Limb (tissue), 2 donors: ENCODE data around the gene GABARAP.

Experiments used
- DNase-seq, 2 donors: peaks; one replicate each; pipeline ENCODE4 v3.0.0-alpha.2; 2016; ENCODE audit errors: extremely low spot score in 2 of 2

Gene GABARAP

GRCh38 chr17:7222093-7222971 lies 19.9 kb downstream of the GABARAP start:
- DNase-seq: no peak

GRCh38 chr17:7221278-7222092 lies 20.8 kb downstream of the GABARAP start:
- DNase-seq: no peak

GRCh38 chr17:7220593-7221277 lies 21.5 kb downstream of the GABARAP start:
- peak in 1 of 2 donors; percentile 61 for DNase-seq

GRCh38 chr17:7219812-7220592 lies 22.2 kb downstream of the GABARAP start, which contains the start of the genes ACADVL and DLG4:
Gene ACADVL, plus strand, starts transcription at chr17:7219938. Its CDS starts 47 bp downstream, at chr17:7219985.
Gene DLG4, minus strand, starts transcription at chr17:7219836.
- peak; percentile 91 to 92 for DNase-seq

GRCh38 chr17:7219229-7219811 lies 22.9 kb downstream of the GABARAP start:
- DNase-seq: no peak

GRCh38 chr17:7218758-7219157 lies 23.5 kb downstream of the GABARAP start:
- DNase-seq: no peak

GRCh38 chr17:7218166-7218565 lies 24.1 kb downstream of the GABARAP start:
- DNase-seq: no peak

- DNase-seq: peak; percentile 84 to 88
Measured at GRCh38 chr17:7217113-7217987, 24.9 kb downstream of the GABARAP start.

GRCh38 chr17:7216242-7217112 lies 25.8 kb downstream of the GABARAP start:
- DNase-seq: no peak

- peak; percentile 43 to 68 for DNase-seq
Measured at GRCh38 chr17:7215652-7216180, 26.5 kb downstream of the GABARAP start.

- no peak for DNase-seq
Measured at GRCh38 chr17:7215136-7215638, 27.1 kb downstream of the GABARAP start.

GRCh38 chr17:7214300-7215135 lies 27.7 kb downstream of the GABARAP start:
- peak; percentile 98 to 100 for DNase-seq

- DNase-seq: peak; percentile 91 to 94
Measured at GRCh38 chr17:7213895-7214299, 28.4 kb downstream of the GABARAP start.

GRCh38 chr17:7211491-7212273 lies 30.6 kb downstream of the GABARAP start:
- peak in 1 of 2 donors; percentile 74 for DNase-seq

GRCh38 chr17:7208754-7209460 lies 33.3 kb downstream of the GABARAP start:
- DNase-seq: no peak
